HG03066 (cell line): ENCODE data around the gene POLR2E.

Experiments used
- ATAC-seq: cut with Tn5 transposase; IDR thresholded peaks from one replicate; pipeline ENCODE4 v1.9.1; 2021; ENCODE audit warnings: low read depth; ENCODE audit not compliant: unreplicated experiment

Gene POLR2E

GRCh38 chr19:1051791-1052190 lies 43.4 kb downstream of the POLR2E start:
- ATAC-seq, result no peak

- no peak for ATAC-seq
Observed at GRCh38 chr19:1050989-1051788, 44.0 kb downstream of the POLR2E start.

- ATAC-seq, result no peak
Observed at GRCh38 chr19:1049800-1050199, 45.4 kb downstream of the POLR2E start.

- ATAC-seq, result no peak
Observed at GRCh38 chr19:1049106-1049505, 46.1 kb downstream of the POLR2E start.

GRCh38 chr19:1047696-1048147 lies 47.5 kb downstream of the POLR2E start:
- no peak for ATAC-seq

GRCh38 chr19:1046836-1047695 lies 48.1 kb downstream of the POLR2E start:
- no peak for ATAC-seq

GRCh38 chr19:1046117-1046626 lies 49.0 kb downstream of the POLR2E start:
- no peak for ATAC-seq

GRCh38 chr19:1045247-1045603 lies 50.0 kb downstream of the POLR2E start:
- no peak for ATAC-seq

GRCh38 chr19:1042689-1043511 lies 52.3 kb downstream of the POLR2E start:
- no peak for ATAC-seq

GRCh38 chr19:1041835-1042685 lies 53.1 kb downstream of the POLR2E start:
- no peak for ATAC-seq

GRCh38 chr19:1041272-1041834 lies 53.8 kb downstream of the POLR2E start:
- no peak for ATAC-seq

GRCh38 chr19:1040476-1041271 lies 54.5 kb downstream of the POLR2E start:
- ATAC-seq, result no peak

GRCh38 chr19:1039646-1040475 lies 55.3 kb downstream of the POLR2E start, which contains the start of gene ABCA7:
TSS of gene ABCA7 (plus strand) at chr19:1040107. CDS start at chr19:1041362, 1,255 bp downstream.
- peak; percentile 74 for ATAC-seq

- ATAC-seq, result no peak
Observed at GRCh38 chr19:1038978-1039645, 56.1 kb downstream of the POLR2E start.

- no peak for ATAC-seq
Observed at GRCh38 chr19:1037621-1038064, 57.5 kb downstream of the POLR2E start.
